ENCODE measurements around the gene CARD10. TPM values are rescaled to one million over a fixed set of nuclear protein-coding genes. Genes with fewer than 3 reads are reported as not detected.

The CARD10 gene
- total and polyA plus RNA-seq, 2 of the 13 experiments (the other 11 are each of a cell fraction or from before 2014, with no cell fraction given) = 35.2 to 55.8 TPM

DNA sequence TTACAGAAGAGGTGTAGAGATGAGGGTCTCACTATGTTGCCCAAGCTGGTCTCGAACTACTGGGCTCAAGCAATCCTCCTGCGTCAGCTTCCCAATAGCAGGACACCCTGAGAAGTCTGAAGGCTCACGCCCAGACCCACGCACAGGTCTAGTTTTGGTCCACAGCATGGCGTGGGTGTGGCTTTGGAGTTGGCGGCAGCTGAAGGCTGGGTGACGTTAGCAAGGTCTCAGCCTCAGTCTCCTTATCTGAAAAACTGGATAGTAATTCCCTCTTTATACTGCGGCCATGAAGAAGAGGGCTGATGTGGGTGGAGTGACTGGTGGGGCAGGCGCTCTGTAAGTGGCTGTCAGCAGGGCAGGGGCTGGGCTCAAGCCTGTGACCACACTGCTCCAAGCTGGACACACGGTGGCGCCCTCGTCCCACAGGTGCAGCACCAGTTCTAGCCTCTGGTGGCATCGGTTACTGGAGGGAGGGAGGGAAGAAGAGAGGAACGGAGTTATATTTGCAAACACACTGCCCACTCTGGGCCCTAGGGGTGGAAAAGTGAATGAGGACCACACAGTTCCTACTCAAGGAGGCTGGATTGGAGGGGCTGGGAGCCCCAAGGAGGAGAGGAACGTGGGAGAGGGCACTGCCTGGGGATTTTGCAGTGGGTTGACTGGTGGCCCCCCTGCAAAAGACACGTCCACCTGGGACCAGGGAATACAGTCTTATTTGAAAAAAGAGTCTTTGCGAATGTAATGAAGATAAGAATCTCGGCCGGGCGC is 19.6 kb upstream of the CARD10 start (continued):
- TF ChIP-seq, protein P1, sequence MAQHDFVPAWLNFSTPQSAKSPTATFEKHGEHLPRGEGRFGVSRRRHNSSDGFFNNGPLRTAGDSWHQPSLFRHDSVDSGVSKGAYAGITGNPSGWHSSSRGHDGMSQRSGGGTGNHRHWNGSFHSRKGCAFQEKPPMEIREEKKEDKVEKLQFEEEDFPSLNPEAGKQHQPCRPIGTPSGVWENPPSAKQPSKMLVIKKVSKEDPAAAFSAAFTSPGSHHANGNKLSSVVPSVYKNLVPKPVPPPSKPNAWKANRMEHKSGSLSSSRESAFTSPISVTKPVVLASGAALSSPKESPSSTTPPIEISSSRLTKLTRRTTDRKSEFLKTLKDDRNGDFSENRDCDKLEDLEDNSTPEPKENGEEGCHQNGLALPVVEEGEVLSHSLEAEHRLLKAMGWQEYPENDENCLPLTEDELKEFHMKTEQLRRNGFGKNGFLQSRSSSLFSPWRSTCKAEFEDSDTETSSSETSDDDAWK (CRISPR knock-in tag; IDR thresholded peaks at IDR 0.05) = no peak
- TF ChIP-seq ZNF776 (CRISPR knock-in tag; IDR thresholded peaks at IDR 0.05) = no peak
- peak; percentile 67; the same call in 1 of the 2 replicates for TF ChIP-seq HNRNPL (IDR thresholded peaks at IDR 0.05; ENCODE audit: low read depth, low read length)
- no peak; the same call in 1 of the 2 replicates for TF ChIP-seq TBX2 (CRISPR knock-in tag; IDR thresholded peaks at IDR 0.05; ENCODE audit: borderline replicate concordance)
- no peak for TF ChIP-seq ZNF260 (CRISPR knock-in tag; IDR thresholded peaks at IDR 0.05; ENCODE audit: borderline replicate concordance, low read depth)
- TF ChIP-seq, protein P2, sequence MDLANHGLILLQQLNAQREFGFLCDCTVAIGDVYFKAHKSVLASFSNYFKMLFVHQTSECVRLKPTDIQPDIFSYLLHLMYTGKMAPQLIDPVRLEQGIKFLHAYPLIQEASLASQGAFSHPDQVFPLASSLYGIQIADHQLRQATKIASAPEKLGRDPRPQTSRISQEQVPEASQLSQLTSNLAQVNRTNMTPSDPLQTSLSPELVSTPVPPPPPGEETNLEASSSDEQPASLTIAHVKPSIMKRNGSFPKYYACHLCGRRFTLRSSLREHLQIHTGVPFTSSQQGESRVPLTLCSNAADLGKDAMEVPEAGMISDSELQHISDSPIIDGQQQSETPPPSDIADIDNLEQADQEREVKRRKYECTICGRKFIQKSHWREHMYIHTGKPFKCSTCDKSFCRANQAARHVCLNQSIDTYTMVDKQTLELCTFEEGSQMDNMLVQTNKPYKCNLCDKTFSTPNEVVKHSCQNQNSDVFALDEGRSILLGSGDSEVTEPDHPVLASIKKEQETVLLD (CRISPR knock-in tag; IDR thresholded peaks at IDR 0.05; ENCODE audit: low read depth) = no peak
- TF ChIP-seq MAFF (IDR thresholded peaks at IDR 0.05; ENCODE audit: low read depth, low read length) = no peak
- TF ChIP-seq, protein P3, sequence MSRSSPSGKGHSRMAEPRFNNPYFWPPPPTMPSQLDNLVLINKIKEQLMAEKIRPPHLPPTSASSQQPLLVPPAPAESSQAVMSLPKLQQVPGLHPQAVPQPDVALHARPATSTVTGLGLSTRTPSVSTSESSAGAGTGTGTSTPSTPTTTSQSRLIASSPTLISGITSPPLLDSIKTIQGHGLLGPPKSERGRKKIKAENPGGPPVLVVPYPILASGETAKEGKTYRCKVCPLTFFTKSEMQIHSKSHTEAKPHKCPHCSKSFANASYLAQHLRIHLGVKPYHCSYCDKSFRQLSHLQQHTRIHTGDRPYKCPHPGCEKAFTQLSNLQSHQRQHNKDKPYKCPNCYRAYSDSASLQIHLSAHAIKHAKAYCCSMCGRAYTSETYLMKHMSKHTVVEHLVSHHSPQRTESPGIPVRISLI (CRISPR knock-in tag; IDR thresholded peaks at IDR 0.05; ENCODE audit: borderline replicate concordance) = peak; percentile 74; the same call in 1 of the 2 replicates
- no peak for TF ChIP-seq JUNB (CRISPR knock-in tag; IDR thresholded peaks at IDR 0.05; ENCODE audit: borderline replicate concordance)
- no peak for TF ChIP-seq SP1 (IDR thresholded peaks at IDR 0.05)
- TF ChIP-seq SP1 (CRISPR knock-in tag; IDR thresholded peaks at IDR 0.05) = peak; percentile 58; the same call in 1 of the 2 replicates
- no peak for TF ChIP-seq ZNF354B (CRISPR knock-in tag; IDR thresholded peaks at IDR 0.05)
- TF ChIP-seq, protein P4, sequence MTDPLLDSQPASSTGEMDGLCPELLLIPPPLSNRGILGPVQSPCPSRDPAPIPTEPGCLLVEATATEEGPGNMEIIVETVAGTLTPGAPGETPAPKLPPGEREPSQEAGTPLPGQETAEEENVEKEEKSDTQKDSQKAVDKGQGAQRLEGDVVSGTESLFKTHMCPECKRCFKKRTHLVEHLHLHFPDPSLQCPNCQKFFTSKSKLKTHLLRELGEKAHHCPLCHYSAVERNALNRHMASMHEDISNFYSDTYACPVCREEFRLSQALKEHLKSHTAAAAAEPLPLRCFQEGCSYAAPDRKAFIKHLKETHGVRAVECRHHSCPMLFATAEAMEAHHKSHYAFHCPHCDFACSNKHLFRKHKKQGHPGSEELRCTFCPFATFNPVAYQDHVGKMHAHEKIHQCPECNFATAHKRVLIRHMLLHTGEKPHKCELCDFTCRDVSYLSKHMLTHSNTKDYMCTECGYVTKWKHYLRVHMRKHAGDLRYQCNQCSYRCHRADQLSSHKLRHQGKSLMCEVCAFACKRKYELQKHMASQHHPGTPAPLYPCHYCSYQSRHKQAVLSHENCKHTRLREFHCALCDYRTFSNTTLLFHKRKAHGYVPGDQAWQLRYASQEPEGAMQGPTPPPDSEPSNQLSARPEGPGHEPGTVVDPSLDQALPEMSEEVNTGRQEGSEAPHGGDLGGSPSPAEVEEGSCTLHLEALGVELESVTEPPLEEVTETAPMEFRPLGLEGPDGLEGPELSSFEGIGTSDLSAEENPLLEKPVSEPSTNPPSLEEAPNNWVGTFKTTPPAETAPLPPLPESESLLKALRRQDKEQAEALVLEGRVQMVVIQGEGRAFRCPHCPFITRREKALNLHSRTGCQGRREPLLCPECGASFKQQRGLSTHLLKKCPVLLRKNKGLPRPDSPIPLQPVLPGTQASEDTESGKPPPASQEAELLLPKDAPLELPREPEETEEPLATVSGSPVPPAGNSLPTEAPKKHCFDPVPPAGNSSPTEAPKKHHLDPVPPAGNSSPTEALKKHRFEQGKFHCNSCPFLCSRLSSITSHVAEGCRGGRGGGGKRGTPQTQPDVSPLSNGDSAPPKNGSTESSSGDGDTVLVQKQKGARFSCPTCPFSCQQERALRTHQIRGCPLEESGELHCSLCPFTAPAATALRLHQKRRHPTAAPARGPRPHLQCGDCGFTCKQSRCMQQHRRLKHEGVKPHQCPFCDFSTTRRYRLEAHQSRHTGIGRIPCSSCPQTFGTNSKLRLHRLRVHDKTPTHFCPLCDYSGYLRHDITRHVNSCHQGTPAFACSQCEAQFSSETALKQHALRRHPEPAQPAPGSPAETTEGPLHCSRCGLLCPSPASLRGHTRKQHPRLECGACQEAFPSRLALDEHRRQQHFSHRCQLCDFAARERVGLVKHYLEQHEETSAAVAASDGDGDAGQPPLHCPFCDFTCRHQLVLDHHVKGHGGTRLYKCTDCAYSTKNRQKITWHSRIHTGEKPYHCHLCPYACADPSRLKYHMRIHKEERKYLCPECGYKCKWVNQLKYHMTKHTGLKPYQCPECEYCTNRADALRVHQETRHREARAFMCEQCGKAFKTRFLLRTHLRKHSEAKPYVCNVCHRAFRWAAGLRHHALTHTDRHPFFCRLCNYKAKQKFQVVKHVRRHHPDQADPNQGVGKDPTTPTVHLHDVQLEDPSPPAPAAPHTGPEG (CRISPR knock-in tag; IDR thresholded peaks at IDR 0.05) = no peak
- 0 out of 2 replicates have a peak, but pooled peaks have one; percentile 24 for TF ChIP-seq ETV5 (CRISPR knock-in tag; IDR thresholded peaks at IDR 0.05; ENCODE audit: borderline replicate concordance)
- TF ChIP-seq, protein P5, sequence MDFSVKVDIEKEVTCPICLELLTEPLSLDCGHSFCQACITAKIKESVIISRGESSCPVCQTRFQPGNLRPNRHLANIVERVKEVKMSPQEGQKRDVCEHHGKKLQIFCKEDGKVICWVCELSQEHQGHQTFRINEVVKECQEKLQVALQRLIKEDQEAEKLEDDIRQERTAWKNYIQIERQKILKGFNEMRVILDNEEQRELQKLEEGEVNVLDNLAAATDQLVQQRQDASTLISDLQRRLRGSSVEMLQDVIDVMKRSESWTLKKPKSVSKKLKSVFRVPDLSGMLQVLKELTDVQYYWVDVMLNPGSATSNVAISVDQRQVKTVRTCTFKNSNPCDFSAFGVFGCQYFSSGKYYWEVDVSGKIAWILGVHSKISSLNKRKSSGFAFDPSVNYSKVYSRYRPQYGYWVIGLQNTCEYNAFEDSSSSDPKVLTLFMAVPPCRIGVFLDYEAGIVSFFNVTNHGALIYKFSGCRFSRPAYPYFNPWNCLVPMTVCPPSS (IDR thresholded peaks at IDR 0.05) = no peak

Measured in HepG2 (cell line).